ENCODE data around the gene AGO1.
"Not testable (repeated sequence)": the region's sequence is repeated elsewhere in the genome, so short reads cannot be mapped to it uniquely, and the experiment has no call there.

The AGO1 gene

GRCh38 chr1:35925741-35926140, 42.7 kb downstream of the AGO1 start:
- no peak for DNase-seq

DNA sequence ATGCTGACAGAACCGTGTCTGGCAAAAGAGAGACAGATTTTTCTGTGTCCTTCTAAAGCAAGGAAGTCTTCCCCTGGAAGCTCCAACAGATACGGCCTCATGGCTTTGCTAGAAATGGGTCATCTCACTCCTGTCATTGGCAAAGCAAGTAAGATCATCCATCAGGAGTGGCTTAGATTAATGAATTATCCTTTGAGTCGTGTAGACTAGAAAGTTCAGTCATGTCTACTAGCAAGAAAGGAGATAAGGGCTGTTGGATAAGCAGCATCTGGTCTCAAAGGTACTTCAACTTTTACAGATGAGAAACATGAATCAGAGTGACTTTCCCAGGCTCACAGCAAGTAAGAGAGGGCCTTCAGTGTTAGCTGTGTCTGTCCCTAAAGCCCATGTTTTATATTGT, 44.5 kb downstream of the AGO1 start:
- no peak for DNase-seq

DNA sequence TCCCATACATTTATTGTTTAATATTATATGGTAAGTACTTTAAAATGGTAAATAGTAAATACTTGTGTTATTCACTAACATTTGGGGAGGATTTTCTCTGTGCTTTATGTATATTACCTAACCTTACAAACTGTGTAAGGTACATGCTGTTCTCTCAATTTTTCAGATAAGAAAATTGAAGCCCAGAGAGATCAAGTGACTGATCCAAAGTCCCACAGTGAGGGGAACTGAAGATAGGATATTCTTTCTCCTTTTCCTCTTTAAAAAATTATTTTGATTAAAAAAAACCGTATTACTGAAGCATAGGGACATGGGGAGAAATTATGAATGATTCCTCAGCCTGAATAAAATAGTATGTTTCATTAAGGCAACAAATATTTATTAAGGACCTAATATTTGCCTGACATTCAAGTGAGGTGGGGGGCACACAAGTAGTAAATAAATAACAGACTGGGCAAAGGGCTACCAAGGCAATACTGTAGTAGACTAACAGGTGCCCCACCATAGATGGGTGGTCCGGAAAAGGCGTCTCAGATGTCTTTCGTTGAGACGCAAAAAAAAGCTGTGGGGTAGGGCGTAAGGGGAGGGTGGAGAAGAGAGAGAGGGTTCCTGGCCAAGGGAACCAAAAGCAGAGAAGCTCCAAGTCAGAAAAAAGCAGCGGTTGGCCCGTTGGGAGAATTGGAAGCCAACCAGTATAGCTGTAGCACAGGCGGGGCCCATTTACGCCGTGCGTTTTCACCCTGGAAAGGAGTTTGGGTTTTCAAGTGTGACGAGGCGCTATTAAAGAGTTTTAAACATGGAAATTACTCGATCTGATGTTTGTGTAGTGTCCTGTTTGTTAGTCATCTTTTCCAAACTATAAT, 47.0 kb downstream of the AGO1 start:
- no peak for DNase-seq

DNA sequence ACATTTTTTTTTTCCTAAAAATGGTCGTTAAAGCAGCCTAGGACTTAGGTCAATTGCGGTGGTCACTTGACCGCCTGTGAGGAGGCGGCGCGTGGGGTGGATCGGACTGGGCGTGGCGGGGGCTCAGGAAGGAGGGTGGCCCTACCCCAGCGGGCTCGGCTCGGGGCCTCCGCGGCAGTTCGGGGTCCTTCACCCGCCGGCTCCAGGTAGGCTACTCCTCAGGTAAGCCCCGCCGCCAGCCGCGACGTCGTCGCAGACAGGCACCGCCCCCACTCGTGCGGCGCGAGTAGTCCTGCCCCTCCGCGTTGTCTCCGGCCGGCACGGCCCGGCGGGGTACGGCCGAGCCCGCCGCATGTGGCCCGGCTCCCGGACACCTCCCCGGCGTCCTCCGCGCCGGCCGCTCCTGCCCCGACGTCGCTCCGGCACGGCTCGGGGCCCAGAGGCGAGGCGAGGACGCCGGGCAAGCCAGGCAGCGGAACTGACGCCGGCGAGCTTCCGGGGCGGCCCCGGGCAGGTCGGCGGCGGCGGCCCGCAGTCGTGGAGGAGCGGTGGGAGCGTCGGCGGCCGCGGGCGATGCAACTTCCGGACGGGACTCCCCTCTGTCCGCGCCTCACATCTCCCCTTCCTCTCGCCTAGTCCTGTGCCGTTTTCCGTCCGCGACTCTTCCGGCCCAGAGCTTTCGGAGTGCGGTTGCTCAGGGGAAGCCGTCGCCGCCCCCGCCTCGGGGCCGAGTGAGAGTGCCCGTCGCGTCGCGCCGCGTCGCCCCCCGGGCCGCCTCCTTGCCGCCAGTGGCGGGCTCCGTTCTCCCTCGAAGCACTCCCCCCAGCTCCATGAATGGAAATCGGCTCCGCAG, 47.8 kb downstream of the AGO1 start, which contains the start of gene AGO3:
AGO3 (plus strand) TSS at position 513 of the 853 bp plus-strand sequence; CDS start at position 835, 322 bp downstream.
- peak; percentile 87 for DNase-seq

DNA sequence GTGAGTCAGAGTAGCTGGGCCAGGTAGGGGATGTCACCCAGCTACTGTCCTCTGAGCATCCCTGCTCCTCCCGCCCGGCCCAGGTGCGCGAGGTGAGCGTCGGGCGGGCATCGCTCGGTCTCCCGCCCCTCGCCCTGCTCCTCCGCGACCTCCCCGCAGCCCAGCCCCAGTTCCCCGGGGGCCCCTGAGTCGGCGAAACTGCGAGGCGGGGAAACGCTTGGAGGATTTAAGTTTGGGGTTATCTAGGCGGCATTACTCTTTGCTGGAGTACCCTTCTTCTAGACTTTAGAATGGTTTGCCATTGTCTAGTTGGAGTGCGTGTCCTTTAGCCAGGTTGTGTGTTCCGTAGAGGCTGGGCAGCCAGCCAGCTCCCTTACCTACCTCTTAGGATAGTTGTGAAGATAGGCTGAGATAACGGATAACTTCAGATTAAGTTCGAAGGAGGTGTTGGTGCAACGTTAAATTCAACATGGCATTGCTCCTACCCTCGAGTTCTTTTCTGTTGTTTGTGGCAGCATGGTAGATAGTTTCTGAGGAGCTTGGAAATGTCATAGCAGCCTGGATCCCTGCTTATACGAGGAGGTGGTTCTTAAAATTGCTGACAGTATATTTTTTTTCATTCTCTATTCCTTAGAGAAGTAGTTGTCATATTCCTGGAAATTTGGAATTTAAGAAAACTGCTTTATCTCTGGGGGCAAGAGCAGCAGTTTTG, 48.6 kb downstream of the AGO1 start:
- no peak for DNase-seq

- no peak for DNase-seq
These were observed 49.2 kb downstream of the AGO1 start for GRCh38 chr1:35932158-35932636.

- no peak for DNase-seq
These were observed 49.9 kb downstream of the AGO1 start for GRCh38 chr1:35932941-35933340.

DNA sequence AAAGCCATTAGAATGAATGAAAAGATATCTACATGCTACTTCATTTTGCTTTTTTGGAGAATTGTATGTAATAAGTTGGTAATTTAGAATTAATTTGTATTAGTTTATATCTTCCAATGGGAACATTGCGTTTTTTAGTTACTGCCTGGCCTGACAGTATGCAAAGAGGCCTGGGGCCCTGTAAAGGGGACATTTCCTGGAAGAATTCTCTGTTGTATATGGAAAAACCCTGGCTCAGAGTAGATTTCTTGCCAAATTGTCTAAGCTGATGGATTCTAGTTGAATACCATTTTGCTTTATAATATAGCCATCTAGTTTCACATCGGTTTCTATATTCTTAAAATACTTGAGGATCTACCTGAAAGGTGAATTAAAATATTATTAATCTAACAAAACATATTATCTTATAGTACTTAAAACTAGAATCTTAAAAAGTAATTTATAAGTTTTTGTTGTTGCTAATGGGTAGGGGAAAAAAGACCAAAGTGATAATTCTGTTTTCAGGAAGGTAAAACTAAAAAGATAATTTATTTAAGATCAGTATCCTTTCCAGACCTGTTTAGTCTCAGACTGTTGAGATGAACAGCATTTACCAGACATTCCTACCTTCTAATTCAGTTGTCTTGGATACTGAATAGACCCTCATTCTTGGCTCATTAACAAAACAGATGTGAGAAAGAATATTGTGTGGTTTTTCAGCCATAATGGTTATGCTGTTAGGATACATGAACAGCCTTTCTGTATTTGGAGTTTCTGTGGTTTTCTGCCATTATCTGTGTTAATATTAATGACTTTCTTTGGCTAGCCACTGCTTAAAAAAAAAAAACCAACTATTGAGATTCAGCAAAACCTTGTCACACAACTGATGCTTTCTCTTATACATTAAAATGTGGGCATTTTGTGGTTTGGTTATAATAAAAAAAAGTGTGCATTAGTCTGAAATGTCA, 52.7 kb downstream of the AGO1 start:
- no peak for DNase-seq

- no peak for DNase-seq
These were observed 53.8 kb downstream of the AGO1 start for GRCh38 chr1:35936838-35937237.

DNA sequence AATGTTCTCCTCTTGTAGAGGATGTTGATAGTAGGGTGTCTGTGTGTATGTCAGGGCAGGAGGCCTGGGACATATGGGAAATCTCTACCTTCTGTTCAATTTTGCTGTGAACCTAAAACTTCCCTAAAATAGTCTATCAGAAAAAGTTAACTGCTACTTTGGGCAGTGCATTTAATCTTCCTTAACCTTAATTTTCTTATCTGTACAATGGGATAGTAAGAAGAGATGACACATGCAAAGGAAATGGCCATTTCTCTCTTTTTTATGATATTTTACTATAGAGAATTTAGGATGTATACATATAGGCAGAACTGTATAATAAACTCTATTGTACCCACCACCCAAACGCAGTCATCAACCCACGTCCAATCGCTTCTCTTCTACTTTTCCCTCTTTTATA, 56.5 kb downstream of the AGO1 start:
- DNase-seq: no peak

DNA sequence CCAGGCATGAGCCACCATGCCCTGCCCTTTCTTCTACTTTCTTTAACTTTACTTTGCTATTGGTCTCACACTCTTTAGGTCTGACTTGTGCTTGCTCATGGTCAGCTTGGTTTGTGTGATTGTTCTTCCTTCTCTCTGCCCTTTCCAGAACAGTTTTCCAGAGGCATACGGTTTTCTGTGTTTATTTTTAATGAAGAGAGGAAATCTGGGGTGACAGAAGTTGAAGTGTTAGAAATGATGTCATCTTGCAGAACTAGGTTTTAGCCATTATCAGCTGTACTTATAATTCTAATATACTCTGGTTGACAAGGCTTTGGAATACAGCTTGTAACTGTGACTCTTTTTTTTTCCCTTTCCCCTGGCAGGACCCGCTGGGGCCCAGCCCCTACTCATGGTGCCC, 62.3 kb downstream of the AGO1 start:
- DNase-seq: no peak

- DNase-seq: no peak
These were observed 64.5 kb downstream of the AGO1 start for GRCh38 chr1:35947547-35947946.

- no peak for DNase-seq
These were observed 75.5 kb downstream of the AGO1 start for GRCh38 chr1:35958558-35958957.

- DNase-seq: no peak
These were observed 76.3 kb downstream of the AGO1 start for GRCh38 chr1:35959304-35959703.

DNA sequence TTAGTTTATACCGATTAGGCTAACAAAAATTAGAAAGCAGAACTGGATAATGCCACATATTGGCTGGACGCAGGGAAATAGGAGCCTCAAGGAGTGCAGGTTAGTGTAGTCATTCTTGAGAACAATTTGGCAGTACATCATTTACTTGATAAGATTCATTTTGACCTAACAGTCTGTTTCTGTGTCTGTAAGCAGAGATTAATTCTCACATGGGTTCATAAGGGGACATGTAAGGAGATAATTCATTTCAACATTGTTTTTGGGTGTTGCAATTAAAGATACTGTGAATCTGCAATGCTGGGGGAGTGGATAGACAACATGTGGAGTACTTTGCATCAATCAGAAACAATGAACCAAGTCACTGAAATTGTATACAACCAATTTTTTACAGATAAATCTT, 79.9 kb downstream of the AGO1 start:
- DNase-seq: no peak

GRCh38 chr1:35964277-35964676, 81.3 kb downstream of the AGO1 start:
- DNase-seq: not testable (repeated sequence)

DNA sequence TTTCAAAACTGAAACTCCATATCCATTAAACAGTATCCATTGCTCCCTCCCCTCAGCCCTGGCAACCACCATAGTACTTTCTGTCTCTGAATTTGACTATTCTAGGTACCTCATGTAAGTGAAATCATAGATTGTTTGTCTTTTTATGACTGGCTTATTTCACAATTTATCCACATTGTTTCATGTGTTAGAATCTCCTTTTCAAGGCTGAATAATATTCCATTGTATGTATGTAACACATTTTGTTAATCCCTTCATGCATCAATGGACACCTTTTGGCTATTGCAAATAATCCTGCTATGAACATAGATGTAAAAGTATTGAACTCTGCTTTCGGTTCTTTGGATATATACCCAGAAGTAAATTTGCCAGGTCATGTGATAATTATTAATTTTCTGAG, 85.4 kb downstream of the AGO1 start:
- no peak for DNase-seq

- no peak for DNase-seq
These were observed 88.6 kb downstream of the AGO1 start for GRCh38 chr1:35971601-35972000.

GRCh38 chr1:35972631-35973030, 89.6 kb downstream of the AGO1 start:
- not testable (repeated sequence) for DNase-seq

- DNase-seq: no peak
These were observed 97.1 kb downstream of the AGO1 start for GRCh38 chr1:35980090-35980489.
